ENCODE measurements around the gene RABAC1.

Gene RABAC1

GRCh38 chr19:41990028-41990427 lies 30.9 kb upstream of the RABAC1 start:
- ChIA-PET CTCF (no interaction called here), POLR2A (ENCODE audit: low non-redundant PET) (no interaction called here)
- no peak overlapping the region for H3K27ac ChIP-seq
- DNase-seq (ENCODE audit: low spot score), result no peak
- TF ChIP-seq CTCF (conservative IDR thresholded peaks at IDR 0.05; ENCODE audit: low read depth), result no peak

GRCh38 chr19:41988947-41989346 lies 29.8 kb upstream of the RABAC1 start:
- no peak overlapping the region for H3K27ac ChIP-seq
- no peak for TF ChIP-seq CTCF (conservative IDR thresholded peaks at IDR 0.05; ENCODE audit: low read depth)
- CTCF ChIA-PET, result interaction anchor here (0.6 kb wide), 1 partner anchor 163 kb away, joined by 4 read pairs; no protein-coding TSS in a partner anchor

GRCh38 chr19:41987141-41987860 lies 28.2 kb upstream of the RABAC1 start:
- ChIA-PET POLR2A (ENCODE audit: low non-redundant PET) (no interaction called here), CTCF (no interaction called here)
- no peak for TF ChIP-seq CTCF (conservative IDR thresholded peaks at IDR 0.05; ENCODE audit: low read depth)
- DNase-seq (ENCODE audit: low spot score), result no peak
- no peak overlapping the region for H3K27ac ChIP-seq

More at GRCh38 chr19:41988947-41989346, 29.8 kb upstream of the RABAC1 start:
- DNase-seq (ENCODE audit: low spot score), result no peak
- POLR2A ChIA-PET (ENCODE audit: low non-redundant PET), result no interaction called here

GRCh38 chr19:41984961-41985360 lies 25.8 kb upstream of the RABAC1 start:
- POLR2A ChIA-PET (ENCODE audit: low non-redundant PET), result no interaction called here
- CTCF ChIA-PET, result no interaction called here
- no peak for TF ChIP-seq CTCF (conservative IDR thresholded peaks at IDR 0.05; ENCODE audit: low read depth)
- DNase-seq (ENCODE audit: low spot score), result no peak
- no peak overlapping the region for H3K27ac ChIP-seq

GRCh38 chr19:41981724-41982123 lies 22.6 kb upstream of the RABAC1 start:
- POLR2A ChIA-PET (ENCODE audit: low non-redundant PET), result no interaction called here
- TF ChIP-seq CTCF (conservative IDR thresholded peaks at IDR 0.05; ENCODE audit: low read depth), result no peak
- CTCF ChIA-PET, result no interaction called here
- DNase-seq (ENCODE audit: low spot score), result no peak
- H3K27ac ChIP-seq, result no peak overlapping the region

- no peak for DNase-seq (ENCODE audit: low spot score)
- POLR2A ChIA-PET (ENCODE audit: low non-redundant PET), result no interaction called here
- no peak overlapping the region for H3K27ac ChIP-seq
- CTCF ChIA-PET, result no interaction called here
- TF ChIP-seq CTCF (conservative IDR thresholded peaks at IDR 0.05; ENCODE audit: low read depth), result no peak
Observed at GRCh38 chr19:41978470-41978869, 19.3 kb upstream of the RABAC1 start.

All from RWPE1 (cell line).